Thymus (tissue), 11 donors: ENCODE data around the gene SLC2A9. TPM values are rescaled to one million over a fixed set of nuclear protein-coding genes. Genes with fewer than 3 reads are reported as not detected.

Experiments
- DNase-seq, 9 donors: peaks; one replicate each; pipeline ENCODE4 v3.0.0-alpha.2; 2013; ENCODE audit warnings: low spot score in 9 of 9, low read depth in 6 of 9, missing footprints in 1 of 9
- H3K27ac ChIP-seq, 2 donors: one replicate each; pipeline ENCODE4 v1.5.1; 2013; ENCODE audit warnings: control low read depth in 1 of 2, low read depth in 1 of 2, low read length in 1 of 2, mild to moderate bottlenecking in 1 of 2, moderate library complexity in 1 of 2
- H3K27me3 ChIP-seq, 2 donors: one replicate each; pipeline ENCODE4 v1.5.1; 2013; ENCODE audit warnings: low read length in 1 of 2; ENCODE audit not compliant: control insufficient read depth in 2 of 2, insufficient read depth in 1 of 2
- H3K36me3 ChIP-seq, 2 donors: one replicate each; pipeline ENCODE4 v1.5.1; 2013; ENCODE audit warnings: low read length in 1 of 2, mild to moderate bottlenecking in 1 of 2, moderate library complexity in 1 of 2; ENCODE audit not compliant: control insufficient read depth in 2 of 2, insufficient read depth in 2 of 2
- H3K4me1 ChIP-seq, 2 donors: one replicate each; pipeline ENCODE4 v1.5.1; 2013; ENCODE audit warnings: low read length in 2 of 2; ENCODE audit not compliant: control insufficient read depth in 2 of 2, insufficient read depth in 2 of 2
- H3K4me3 ChIP-seq, 2 donors: one replicate each; pipeline ENCODE4 v1.5.1; 2013; ENCODE audit warnings: low read length in 2 of 2, control low read depth in 1 of 2, mild to moderate bottlenecking in 1 of 2
- H3K9me3 ChIP-seq, 2 donors: one replicate each; pipeline ENCODE4 v1.5.1; 2013; ENCODE audit warnings: low read length in 1 of 2, mild to moderate bottlenecking in 1 of 2; ENCODE audit not compliant: control insufficient read depth in 2 of 2, insufficient read depth in 1 of 2
- WGBS: extraction: QIAGEN DNeasy Blood & Tissue Kit; methylation state at CpG from one replicate; pipeline ENCODE4 v1.1.7; 2013; 5-methylcytosine and 5-hydroxymethylcytosine counted together
- polyA plus RNA-seq: library from polyadenylated mRNA; stranded (reverse); fragments of 200-250 nt; gene quantifications from one replicate; pipeline ENCODE4 v1.2.3, GENCODE V29; 2013
- total RNA-seq: library from RNA; stranded (reverse); fragments of 120-200 nt; gene quantifications from one replicate; pipeline ENCODE4 v1.2.4, GENCODE V29; 2013
- donor health status: healthy.

SLC2A9 gene
- total and polyA plus RNA-seq, 2 donors = 3.5 to 8.6 TPM

DNA sequence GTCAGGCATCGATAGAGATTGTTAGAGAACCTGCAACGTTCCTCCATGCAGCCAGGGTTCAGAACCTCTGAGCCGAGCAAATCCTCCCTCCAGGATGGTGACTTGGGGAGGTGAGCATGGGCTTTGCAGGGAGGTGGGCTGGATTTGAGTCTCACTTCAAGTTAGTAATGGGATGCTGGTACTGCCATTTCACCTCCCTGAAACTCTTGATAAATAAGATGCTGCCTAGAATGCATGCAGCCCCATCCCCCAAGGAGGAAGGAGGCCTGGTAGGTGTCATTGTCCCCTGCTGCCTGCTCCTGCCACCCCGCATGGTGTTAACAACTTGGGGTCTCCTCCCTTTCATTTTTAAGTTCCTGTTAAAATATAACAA, 35.7 kb upstream of the SLC2A9 start:
- Histone ChIP-seq H3K4me3 (no peak overlapping the region), H3K4me1 (no peaks in the 10 kb centered on the region), H3K36me3 (no peaks in the 10 kb centered on the region), H3K27me3 (no peaks in the 10 kb centered on the region), H3K9me3 (no peaks in the 10 kb centered on the region), H3K27ac (no peak overlapping the region)
- WGBS = over 99% methylated on average over 4 of the region's 4 CpGs
- DNase-seq = no peak

DNA sequence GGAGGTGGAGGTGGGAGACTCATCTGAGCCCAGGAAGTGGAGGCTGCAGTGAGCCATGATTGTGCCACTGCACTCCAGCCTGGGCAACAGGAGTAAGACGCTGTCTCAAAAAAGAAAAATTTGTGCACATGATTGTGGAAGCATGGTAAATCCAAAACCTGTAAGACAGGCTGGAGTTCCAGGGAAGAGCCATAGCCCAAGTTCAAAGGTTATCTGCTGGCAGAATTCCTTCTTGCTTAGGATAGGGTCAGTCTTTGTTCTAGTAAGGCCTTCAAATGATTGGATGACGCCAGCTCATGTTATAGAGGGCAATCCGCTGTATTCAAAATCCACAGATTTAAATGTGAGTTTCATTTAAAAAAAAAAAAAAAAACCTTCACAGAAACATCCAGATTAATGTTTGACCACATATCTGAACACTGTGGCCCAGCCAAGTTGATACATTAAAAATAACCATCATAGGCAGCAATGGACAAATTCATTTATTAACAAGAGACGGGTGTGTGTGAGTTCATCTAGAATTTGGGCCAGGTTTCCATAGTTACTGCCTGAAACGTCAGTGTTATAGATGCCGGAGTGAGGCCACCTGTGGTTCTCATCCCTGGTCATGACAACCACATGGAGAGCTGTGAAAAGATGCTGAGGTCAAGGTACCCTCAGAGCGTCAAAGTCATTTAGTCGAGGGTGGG, 35.2 kb upstream of the SLC2A9 start:
- WGBS = 98% methylated on average over 8 of the region's 8 CpGs
- no peak for DNase-seq
- Histone ChIP-seq H3K4me3 (no peak overlapping the region), H3K27ac (no peak overlapping the region), H3K4me1 (no peaks in the 10 kb centered on the region), H3K9me3 (no peaks in the 10 kb centered on the region), H3K27me3 (no peaks in the 10 kb centered on the region), H3K36me3 (no peaks in the 10 kb centered on the region)

DNA sequence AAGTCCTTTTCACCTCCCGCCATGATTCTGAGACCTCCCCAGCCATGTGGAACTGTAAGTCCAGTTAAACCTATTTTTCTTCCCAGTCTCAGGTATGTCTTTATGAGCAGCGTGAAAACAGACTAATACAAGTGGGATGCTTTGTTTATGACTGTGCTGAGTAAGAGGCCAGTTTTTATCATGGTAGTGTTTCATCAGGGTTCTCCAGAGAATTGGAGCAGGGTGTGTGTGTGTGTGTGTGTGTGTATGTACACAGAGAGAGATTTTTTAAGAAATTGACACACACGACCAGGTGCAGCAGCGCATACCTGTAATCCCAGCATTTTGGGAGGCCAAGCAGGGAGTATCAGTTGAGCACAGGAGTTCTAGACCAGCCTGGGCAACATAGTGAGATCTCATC, 34.6 kb upstream of the SLC2A9 start:
- Histone ChIP-seq H3K4me3 (no peak overlapping the region), H3K4me1 (no peaks in the 10 kb centered on the region), H3K36me3 (no peaks in the 10 kb centered on the region), H3K27ac (no peak overlapping the region), H3K27me3 (no peaks in the 10 kb centered on the region), H3K9me3 (no peaks in the 10 kb centered on the region)
- WGBS = 95% methylated on average over 4 of the region's 4 CpGs
- DNase-seq = no peak

DNA sequence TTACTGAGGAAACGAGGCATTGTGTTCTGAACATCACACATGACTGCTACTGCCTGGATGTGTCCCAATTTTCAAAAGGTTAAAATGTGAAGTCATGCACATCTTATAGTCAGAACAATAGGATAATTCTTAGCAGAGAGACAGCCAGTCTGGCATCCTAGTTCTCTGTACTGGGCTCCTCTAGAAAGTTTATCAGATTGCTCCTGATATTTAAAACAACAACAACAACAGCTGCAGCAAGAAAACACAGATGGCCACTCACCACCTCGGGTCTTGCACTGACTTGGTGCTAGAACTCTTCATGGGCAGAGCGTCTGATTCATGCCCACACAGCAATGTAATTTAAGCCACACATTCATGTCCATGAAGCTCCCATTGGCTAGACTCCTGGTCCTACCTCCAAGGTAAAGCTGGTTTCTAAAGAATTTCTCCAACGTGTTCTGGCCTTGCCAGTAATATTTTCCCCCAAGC, 33.3 kb upstream of the SLC2A9 start:
- DNase-seq = no peak
- Histone ChIP-seq H3K4me3 (no peak overlapping the region), H3K27me3 (no peaks in the 10 kb centered on the region), H3K4me1 (peaks cover 5 to 8% of the 10 kb centered on the region in 2 donors), H3K27ac (no peak overlapping the region), H3K9me3 (no peaks in the 10 kb centered on the region), H3K36me3 (no peaks in the 10 kb centered on the region)
- 90% methylated on average over 4 of the region's 4 CpGs for WGBS

- H3K27ac ChIP-seq = no peak overlapping the region
- 97% methylated on average over 8 of the region's 8 CpGs for WGBS
- no peak for DNase-seq
- H3K4me1 ChIP-seq = peaks cover 5 to 9% of the 10 kb centered on the region in 2 donors
- no peaks in the 10 kb centered on the region for H3K9me3 ChIP-seq
- H3K27me3 ChIP-seq = no peaks in the 10 kb centered on the region
- no peaks in the 10 kb centered on the region for H3K36me3 ChIP-seq
- no peak overlapping the region for H3K4me3 ChIP-seq
Measured at GRCh38 chr4:10053635-10054453, 32.5 kb upstream of the SLC2A9 start.

GRCh38 chr4:10051517-10052135, 30.3 kb upstream of the SLC2A9 start:
- 69% methylated on average over 11 of the region's 11 CpGs for WGBS
- DNase-seq = no peak
- Histone ChIP-seq H3K4me3 (no peak overlapping the region), H3K27ac (no peak overlapping the region), H3K36me3 (no peaks in the 10 kb centered on the region), H3K9me3 (no peaks in the 10 kb centered on the region), H3K27me3 (no peaks in the 10 kb centered on the region), H3K4me1 (peaks cover 5 to 9% of the 10 kb centered on the region in 2 donors)

DNA sequence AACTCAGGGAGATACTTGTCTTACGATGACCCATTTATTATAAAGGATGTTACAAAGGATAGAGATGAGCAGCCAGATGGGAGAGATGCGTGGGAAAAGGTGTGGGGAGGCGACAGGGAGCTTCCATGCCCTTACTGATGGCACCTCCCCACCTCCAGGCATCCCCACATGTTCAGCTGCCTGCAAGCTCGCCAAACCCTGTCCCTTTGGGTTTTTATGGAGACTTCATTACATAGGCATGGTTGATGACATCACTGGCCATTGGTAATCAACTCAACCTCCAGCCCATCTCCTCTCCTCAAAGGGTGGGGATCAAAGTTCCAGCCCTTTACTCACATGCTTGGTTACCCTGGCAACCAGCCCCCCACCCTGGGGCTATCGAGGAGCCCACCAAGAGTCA, 29.4 kb upstream of the SLC2A9 start:
- H3K4me1 ChIP-seq = peaks cover 5 to 9% of the 10 kb centered on the region in 2 donors
- no peak overlapping the region for H3K4me3 ChIP-seq
- H3K9me3 ChIP-seq = no peaks in the 10 kb centered on the region
- no peaks in the 10 kb centered on the region for H3K27me3 ChIP-seq
- H3K36me3 ChIP-seq = no peaks in the 10 kb centered on the region
- DNase-seq = no peak
- H3K27ac ChIP-seq = no peak overlapping the region
- 90% methylated on average over 5 of the region's 5 CpGs for WGBS

GRCh38 chr4:10050261-10050661, 29.0 kb upstream of the SLC2A9 start:
- Histone ChIP-seq H3K27me3 (no peaks in the 10 kb centered on the region), H3K27ac (no peak overlapping the region), H3K9me3 (no peaks in the 10 kb centered on the region), H3K4me1 (peaks cover 5 to 9% of the 10 kb centered on the region in 2 donors), H3K4me3 (no peak overlapping the region), H3K36me3 (no peaks in the 10 kb centered on the region)
- 73% methylated on average over 3 of the region's 3 CpGs for WGBS
- no peak for DNase-seq
